GM21576 (cell line): ENCODE data around the gene NUAK1.
"Not testable (repeated sequence)": the region's sequence is repeated elsewhere in the genome, so short reads cannot be mapped to it uniquely, and the experiment has no call there.

Source experiments
- ATAC-seq: cut with Tn5 transposase; IDR thresholded peaks from one replicate; pipeline ENCODE4 v1.9.1; 2021; ENCODE audit warnings: mild to moderate bottlenecking, moderate library complexity; ENCODE audit not compliant: unreplicated experiment

Gene NUAK1

GRCh38 chr12:106037524-106038298 lies 101.0 kb downstream of the NUAK1 start:
- no peak for ATAC-seq

GRCh38 chr12:106035421-106035820 lies 103.3 kb downstream of the NUAK1 start:
- ATAC-seq: no peak

- no peak for ATAC-seq
Observed at GRCh38 chr12:106034316-106034715, 104.4 kb downstream of the NUAK1 start.

- no peak for ATAC-seq
Observed at GRCh38 chr12:106033161-106033675, 105.5 kb downstream of the NUAK1 start.

GRCh38 chr12:106032623-106032925 lies 106.2 kb downstream of the NUAK1 start:
- no peak for ATAC-seq

GRCh38 chr12:106031761-106032622 lies 106.8 kb downstream of the NUAK1 start:
- ATAC-seq: no peak

GRCh38 chr12:106030210-106031071 lies 108.3 kb downstream of the NUAK1 start:
- ATAC-seq: no peak

- ATAC-seq: no peak
Observed at GRCh38 chr12:106029532-106029931, 109.2 kb downstream of the NUAK1 start.

GRCh38 chr12:106027911-106028310 lies 110.8 kb downstream of the NUAK1 start:
- no peak for ATAC-seq

- ATAC-seq: no peak
Observed at GRCh38 chr12:106027286-106027685, 111.5 kb downstream of the NUAK1 start.

GRCh38 chr12:106025129-106025528 lies 113.6 kb downstream of the NUAK1 start:
- ATAC-seq: no peak

GRCh38 chr12:106023039-106023438 lies 115.7 kb downstream of the NUAK1 start:
- ATAC-seq: no peak

GRCh38 chr12:106022568-106023012 lies 116.2 kb downstream of the NUAK1 start:
- ATAC-seq: no peak

- no peak for ATAC-seq
Observed at GRCh38 chr12:106021516-106021915, 117.2 kb downstream of the NUAK1 start.

GRCh38 chr12:106020736-106021135 lies 118.0 kb downstream of the NUAK1 start:
- ATAC-seq: no peak

- no peak for ATAC-seq
Observed at GRCh38 chr12:106019144-106019543, 119.6 kb downstream of the NUAK1 start.

GRCh38 chr12:106018286-106018685 lies 120.5 kb downstream of the NUAK1 start:
- no peak for ATAC-seq

- not testable (repeated sequence) for ATAC-seq
Observed at GRCh38 chr12:106016601-106017278, 122.0 kb downstream of the NUAK1 start.

GRCh38 chr12:106015646-106016045 lies 123.1 kb downstream of the NUAK1 start:
- no peak for ATAC-seq

- no peak for ATAC-seq
Observed at GRCh38 chr12:106013941-106014340, 124.8 kb downstream of the NUAK1 start.
